ENCODE measurements around the gene DOLPP1. TPM values are rescaled to one million over a fixed set of nuclear protein-coding genes. Genes with fewer than 3 reads are reported as not detected.

Gene DOLPP1
- total and polyA plus RNA-seq, 2 experiments from 2014 or later: 11.6 to 12.8 TPM

GRCh38 chr9:129098328-129098727 lies 17.4 kb downstream of the DOLPP1 start:
- no peaks in the 10 kb centered on the region for H3K9me3 ChIP-seq (ENCODE audit: low read depth)
- 96% methylated on average over 11 of the region's 11 CpGs for WGBS, 2 experiments (ENCODE audit: low coverage in 1 of 2, low lambda C conversion rate in 2 of 2, missing lambda C conversion rate in 2 of 2)

GRCh38 chr9:129100383-129101169 lies 19.7 kb downstream of the DOLPP1 start:
- Histone ChIP-seq H3K9me3 (ENCODE audit: low read depth) (no peaks in the 10 kb centered on the region), H4K20me1 (ENCODE audit: insufficient read depth) (no peaks in the 10 kb centered on the region), H3F3A (ENCODE audit: insufficient read depth) (no peaks in the 10 kb centered on the region), H3K36me3 (ENCODE audit: low read depth) (no peaks in the 10 kb centered on the region), H3K4me3 (no peak overlapping the region), H3K27me3 (replicated peaks; ENCODE audit: insufficient read depth) (no peaks in the 10 kb centered on the region), H2AFZ (no peak overlapping the region), H3K9me2 (ENCODE audit: insufficient read depth) (no peaks in the 10 kb centered on the region), H3K79me2 (ENCODE audit: insufficient read depth) (no peaks in the 10 kb centered on the region), H3K27ac (no peak overlapping the region), H3K4me2 (ENCODE audit: unreplicated experiment) (no peak overlapping the region), H3K4me1 (ENCODE audit: insufficient read depth) (no peaks in the 10 kb centered on the region), H3K9ac (no peak overlapping the region)
- DNase-seq: no peak
- TF ChIP-seq EZH2phosphoT487 (IDR thresholded peaks at IDR 0.05; ENCODE audit: insufficient read depth, low read depth) (no peak), EZH2 (IDR thresholded peaks at IDR 0.05; ENCODE audit: insufficient read depth, poor library complexity, severe bottlenecking) (no peak)
- in situ Hi-C loops (cut with MboI): no loop called here
- 75 to 76% methylated on average over 27 to 28 of the region's 28 CpGs for WGBS, 2 experiments (ENCODE audit: low coverage in 1 of 2, low lambda C conversion rate in 2 of 2, missing lambda C conversion rate in 2 of 2)

More at GRCh38 chr9:129098328-129098727, 17.4 kb downstream of the DOLPP1 start:
- H4K20me1 ChIP-seq (ENCODE audit: insufficient read depth): no peaks in the 10 kb centered on the region
- in situ Hi-C loops (cut with MboI): no loop called here
- H3K4me3 ChIP-seq: no peak overlapping the region
- TF ChIP-seq EZH2 (IDR thresholded peaks at IDR 0.05; ENCODE audit: insufficient read depth, poor library complexity, severe bottlenecking): no peak
- TF ChIP-seq EZH2phosphoT487 (IDR thresholded peaks at IDR 0.05; ENCODE audit: insufficient read depth, low read depth): no peak
- no peak overlapping the region for H3K27ac ChIP-seq
- no peaks in the 10 kb centered on the region for H3K9me2 ChIP-seq (ENCODE audit: insufficient read depth)
- no peak overlapping the region for H3K9ac ChIP-seq
- H3K27me3 ChIP-seq (replicated peaks; ENCODE audit: insufficient read depth): no peaks in the 10 kb centered on the region
- no peak overlapping the region for H2AFZ ChIP-seq
- H3K79me2 ChIP-seq (ENCODE audit: insufficient read depth): no peaks in the 10 kb centered on the region
- no peaks in the 10 kb centered on the region for H3F3A ChIP-seq (ENCODE audit: insufficient read depth)
- no peak for DNase-seq
- H3K4me2 ChIP-seq (ENCODE audit: unreplicated experiment): no peak overlapping the region
- no peaks in the 10 kb centered on the region for H3K4me1 ChIP-seq (ENCODE audit: insufficient read depth)
- H3K36me3 ChIP-seq (ENCODE audit: low read depth): no peaks in the 10 kb centered on the region

GRCh38 chr9:129101279-129101678 lies 20.4 kb downstream of the DOLPP1 start:
- Histone ChIP-seq H3K27ac (no peak overlapping the region), H3F3A (ENCODE audit: insufficient read depth) (no peaks in the 10 kb centered on the region), H3K9ac (no peak overlapping the region), H3K4me3 (no peak overlapping the region), H3K9me2 (ENCODE audit: insufficient read depth) (no peaks in the 10 kb centered on the region), H3K9me3 (ENCODE audit: low read depth) (no peaks in the 10 kb centered on the region), H3K27me3 (replicated peaks; ENCODE audit: insufficient read depth) (no peaks in the 10 kb centered on the region), H4K20me1 (ENCODE audit: insufficient read depth) (no peaks in the 10 kb centered on the region), H2AFZ (no peak overlapping the region), H3K79me2 (ENCODE audit: insufficient read depth) (no peaks in the 10 kb centered on the region), H3K4me1 (ENCODE audit: insufficient read depth) (no peaks in the 10 kb centered on the region), H3K36me3 (ENCODE audit: low read depth) (no peaks in the 10 kb centered on the region), H3K4me2 (ENCODE audit: unreplicated experiment) (no peak overlapping the region)
- no peak for DNase-seq
- in situ Hi-C loops (cut with MboI): no loop called here
- TF ChIP-seq EZH2phosphoT487 (IDR thresholded peaks at IDR 0.05; ENCODE audit: insufficient read depth, low read depth): no peak
- no peak for TF ChIP-seq EZH2 (IDR thresholded peaks at IDR 0.05; ENCODE audit: insufficient read depth, poor library complexity, severe bottlenecking)
- 97 to 98% methylated on average over 7 of the region's 7 CpGs for WGBS, 2 experiments (ENCODE audit: low coverage in 1 of 2, low lambda C conversion rate in 2 of 2, missing lambda C conversion rate in 2 of 2)

GRCh38 chr9:129102095-129102525 lies 21.2 kb downstream of the DOLPP1 start:
- no peaks in the 10 kb centered on the region for H3K27me3 ChIP-seq (replicated peaks; ENCODE audit: insufficient read depth)
- H4K20me1 ChIP-seq (ENCODE audit: insufficient read depth): no peaks in the 10 kb centered on the region
- no peaks in the 10 kb centered on the region for H3K9me3 ChIP-seq (ENCODE audit: low read depth)
- H3K79me2 ChIP-seq (ENCODE audit: insufficient read depth): no peaks in the 10 kb centered on the region
- DNase-seq: no peak
- H3K4me3 ChIP-seq: no peak overlapping the region
- no peak for TF ChIP-seq EZH2 (IDR thresholded peaks at IDR 0.05; ENCODE audit: insufficient read depth, poor library complexity, severe bottlenecking)
- no peak for TF ChIP-seq EZH2phosphoT487 (IDR thresholded peaks at IDR 0.05; ENCODE audit: insufficient read depth, low read depth)
- H3K4me2 ChIP-seq (ENCODE audit: unreplicated experiment): no peak overlapping the region
- no peaks in the 10 kb centered on the region for H3K36me3 ChIP-seq (ENCODE audit: low read depth)
- no peak overlapping the region for H3K9ac ChIP-seq
- no peaks in the 10 kb centered on the region for H3K4me1 ChIP-seq (ENCODE audit: insufficient read depth)
- no peaks in the 10 kb centered on the region for H3F3A ChIP-seq (ENCODE audit: insufficient read depth)
- WGBS, 2 experiments (ENCODE audit: low coverage in 1 of 2, low lambda C conversion rate in 2 of 2, missing lambda C conversion rate in 2 of 2): 94 to 95% methylated on average over 13 of the region's 13 CpGs
- no peak overlapping the region for H3K27ac ChIP-seq
- H3K9me2 ChIP-seq (ENCODE audit: insufficient read depth): no peaks in the 10 kb centered on the region
- in situ Hi-C loops (cut with MboI): no loop called here
- H2AFZ ChIP-seq: no peak overlapping the region

All from GM23248 (cell line).